Gastroesophageal sphincter (tissue), 3 donors: ENCODE results near the gene GMDS.

Experiments used
- CTCF ChIP-seq, 4 experiments: fragments of 200-600 bp in 2 of 4; fragments of 450-650 bp in 2 of 4; sonication (generic) in 1 of 4; IDR thresholded peaks; one replicate each; pipeline ENCODE4 v1.5.1; 2017 to 2019; ENCODE audit warnings: antibody characterized with exemption in 4 of 4, mild to moderate bottlenecking in 2 of 4, moderate library complexity in 2 of 4
- EP300 ChIP-seq: sonication (generic); formaldehyde crosslinking; IDR thresholded peaks from one replicate; pipeline ENCODE4 v1.6.1; 2017; ENCODE audit warnings: antibody characterized with exemption, mild to moderate bottlenecking
- POLR2A ChIP-seq, 2 donors: fragments of 450-650 bp; IDR thresholded peaks; one replicate each; pipeline ENCODE4 v1.6.1; 2017; ENCODE audit warnings: antibody characterized with exemption in 2 of 2, mild to moderate bottlenecking in 2 of 2, moderate library complexity in 1 of 2
- POLR2AphosphoS5 ChIP-seq: sonication (generic); formaldehyde crosslinking; IDR thresholded peaks from one replicate; pipeline ENCODE4 v1.6.1; 2017; ENCODE audit warnings: antibody characterized with exemption

- TF ChIP-seq CTCF (IDR thresholded peaks at IDR 0.05): no peak
- TF ChIP-seq EP300: no peak
- no peak for TF ChIP-seq POLR2A (IDR thresholded peaks at IDR 0.05)
- TF ChIP-seq POLR2AphosphoS5: no peak
These were observed 438.5 kb downstream of the GMDS start for GRCh38 chr6:1806935-1807334.
